Measurements from ENCODE around the gene BEND6.

BEND6 gene

GRCh38 chr6:56954403-56955170 lies at the start of gene BEND6:
Gene BEND6, plus strand, starts transcription at chr6:56955107. Its CDS starts 26,704 bp downstream, at chr6:56981811.
- DNase-seq (ENCODE audit: low spot score) = no peak

- no peak for DNase-seq (ENCODE audit: low spot score)
Observed at GRCh38 chr6:56905378-56905777, 49.5 kb upstream of the BEND6 start.

GRCh38 chr6:56906752-56907151 lies 48.2 kb upstream of the BEND6 start:
- no peak for DNase-seq (ENCODE audit: low spot score)

- DNase-seq (ENCODE audit: low spot score) = no peak
Observed at GRCh38 chr6:56909115-56909907, 45.6 kb upstream of the BEND6 start.

- DNase-seq (ENCODE audit: low spot score) = no peak
Observed at GRCh38 chr6:56911847-56912246, 43.1 kb upstream of the BEND6 start.

- DNase-seq (ENCODE audit: low spot score) = no peak
Observed at GRCh38 chr6:56913285-56914074, 41.4 kb upstream of the BEND6 start.

GRCh38 chr6:56914798-56915658 lies 39.9 kb upstream of the BEND6 start:
- no peak for DNase-seq (ENCODE audit: low spot score)

- no peak for DNase-seq (ENCODE audit: low spot score)
Observed at GRCh38 chr6:56915832-56916231, 39.1 kb upstream of the BEND6 start.

GRCh38 chr6:56916849-56917551 lies 37.9 kb upstream of the BEND6 start:
- no peak for DNase-seq (ENCODE audit: low spot score)

- no peak for DNase-seq (ENCODE audit: low spot score)
Observed at GRCh38 chr6:56922645-56923044, 32.3 kb upstream of the BEND6 start.

GRCh38 chr6:56923565-56923964 lies 31.3 kb upstream of the BEND6 start:
- no peak for DNase-seq (ENCODE audit: low spot score)

GRCh38 chr6:56927538-56928453 lies 27.1 kb upstream of the BEND6 start:
- no peak for DNase-seq (ENCODE audit: low spot score)

GRCh38 chr6:56930846-56931245 lies 24.1 kb upstream of the BEND6 start:
- no peak for DNase-seq (ENCODE audit: low spot score)

GRCh38 chr6:56932910-56933477 lies 21.9 kb upstream of the BEND6 start:
- DNase-seq (ENCODE audit: low spot score) = no peak

GRCh38 chr6:56933650-56934049 lies 21.3 kb upstream of the BEND6 start:
- no peak for DNase-seq (ENCODE audit: low spot score)

- DNase-seq (ENCODE audit: low spot score) = no peak
Observed at GRCh38 chr6:56934876-56935275, 20.0 kb upstream of the BEND6 start.

- no peak for DNase-seq (ENCODE audit: low spot score)
Observed at GRCh38 chr6:56936466-56936865, 18.4 kb upstream of the BEND6 start.

GRCh38 chr6:56938649-56939191 lies 16.2 kb upstream of the BEND6 start:
- DNase-seq (ENCODE audit: low spot score) = no peak

GRCh38 chr6:56940463-56940862 lies 14.4 kb upstream of the BEND6 start:
- DNase-seq (ENCODE audit: low spot score) = no peak

Measured in CD4-positive, alpha-beta T cell treated with Interleukin-15 for 4 hours (primary cell).